Testis (tissue), 2 donors: ENCODE data around the gene FAM3B.

ENCODE experiments used
- POLR2A ChIP-seq: fragments of 450-650 bp; IDR thresholded peaks from one replicate; pipeline ENCODE4 v1.6.1; 2017; ENCODE audit warnings: antibody characterized with exemption, mild to moderate bottlenecking, moderate library complexity
- TF ChIP-seq, protein P1 (sequence below), 3 experiments: fragments of 450-650 bp in 2 of 3; fragments of 200-600 bp in 1 of 3; sonication (generic) in 1 of 3; IDR thresholded peaks; one replicate each; pipeline ENCODE4 v1.5.1; 2016 to 2019; ENCODE audit warnings: antibody characterized with exemption in 3 of 3, mild to moderate bottlenecking in 2 of 3, moderate library complexity in 1 of 3

DNA sequence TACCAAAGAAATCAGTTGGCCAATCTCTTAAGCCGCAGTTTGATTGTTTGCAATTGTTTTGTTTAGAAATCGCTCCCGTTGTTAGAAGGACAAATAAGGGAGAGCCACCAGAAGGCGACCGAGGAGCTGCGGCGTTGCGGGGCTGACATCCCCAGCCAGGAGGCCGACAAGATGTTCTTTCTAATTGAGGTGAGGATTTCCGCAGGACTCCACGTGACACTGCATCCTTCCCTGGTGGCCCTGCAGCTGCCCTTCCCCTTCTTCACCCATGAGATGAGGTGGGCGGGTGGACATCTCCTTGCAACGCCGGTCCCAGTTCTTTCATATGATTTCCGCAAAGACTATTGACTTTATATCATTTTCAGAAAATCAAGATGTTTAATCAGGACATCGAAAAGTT, 82.2 kb downstream of the FAM3B start:
- TF ChIP-seq, protein P1, sequence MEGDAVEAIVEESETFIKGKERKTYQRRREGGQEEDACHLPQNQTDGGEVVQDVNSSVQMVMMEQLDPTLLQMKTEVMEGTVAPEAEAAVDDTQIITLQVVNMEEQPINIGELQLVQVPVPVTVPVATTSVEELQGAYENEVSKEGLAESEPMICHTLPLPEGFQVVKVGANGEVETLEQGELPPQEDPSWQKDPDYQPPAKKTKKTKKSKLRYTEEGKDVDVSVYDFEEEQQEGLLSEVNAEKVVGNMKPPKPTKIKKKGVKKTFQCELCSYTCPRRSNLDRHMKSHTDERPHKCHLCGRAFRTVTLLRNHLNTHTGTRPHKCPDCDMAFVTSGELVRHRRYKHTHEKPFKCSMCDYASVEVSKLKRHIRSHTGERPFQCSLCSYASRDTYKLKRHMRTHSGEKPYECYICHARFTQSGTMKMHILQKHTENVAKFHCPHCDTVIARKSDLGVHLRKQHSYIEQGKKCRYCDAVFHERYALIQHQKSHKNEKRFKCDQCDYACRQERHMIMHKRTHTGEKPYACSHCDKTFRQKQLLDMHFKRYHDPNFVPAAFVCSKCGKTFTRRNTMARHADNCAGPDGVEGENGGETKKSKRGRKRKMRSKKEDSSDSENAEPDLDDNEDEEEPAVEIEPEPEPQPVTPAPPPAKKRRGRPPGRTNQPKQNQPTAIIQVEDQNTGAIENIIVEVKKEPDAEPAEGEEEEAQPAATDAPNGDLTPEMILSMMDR (IDR thresholded peaks at IDR 0.05): no peak
- TF ChIP-seq POLR2A: no peak
